ENCODE results near the gene PFKL.
"Not testable (repeated sequence)": the region's sequence is repeated elsewhere in the genome, so short reads cannot be mapped to it uniquely, and the experiment has no call there.

The PFKL gene

DNA sequence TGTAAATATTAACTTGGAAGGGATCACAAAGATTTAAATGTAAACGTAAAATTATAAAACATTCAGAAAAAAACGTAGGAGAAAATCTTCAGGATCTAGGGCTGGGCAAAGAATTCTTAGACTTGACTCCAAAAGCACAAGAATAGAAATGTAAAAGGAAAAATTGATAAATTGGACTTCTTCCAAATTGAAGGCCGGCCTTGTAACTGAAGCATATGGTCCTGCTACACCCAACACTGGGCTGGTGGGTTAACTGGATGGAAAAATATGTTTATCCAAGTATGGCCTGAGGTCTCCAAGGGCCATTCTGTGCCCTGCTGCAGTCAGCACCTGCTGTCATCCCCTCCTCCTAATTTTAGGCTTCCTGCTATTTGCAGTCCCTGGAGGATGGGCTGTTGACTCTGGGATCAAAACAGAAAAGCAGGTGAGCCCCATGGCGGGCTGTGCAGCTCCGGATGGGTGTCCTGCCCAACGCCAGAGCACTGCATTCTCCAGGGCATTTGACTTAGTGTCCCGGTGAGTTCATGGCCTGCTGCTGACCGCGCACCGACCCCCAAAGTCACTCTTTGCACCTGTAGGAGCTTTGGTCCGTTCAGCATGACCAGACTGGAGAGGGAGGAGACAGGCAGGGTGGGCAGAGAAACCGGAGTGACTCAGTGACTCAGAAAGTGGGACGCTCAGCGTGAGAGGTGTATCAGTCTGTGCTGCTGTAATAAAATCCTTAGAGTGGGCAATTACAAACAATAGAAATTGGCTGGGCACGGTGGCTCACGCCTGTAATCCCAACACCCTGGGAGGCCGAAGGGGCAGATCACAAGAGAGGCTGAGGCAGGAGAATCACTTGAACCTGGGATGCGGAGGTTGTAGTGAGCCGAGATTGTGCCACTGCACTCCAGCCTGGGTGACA, 20.2 kb upstream of the PFKL start:
- no peak for DNase-seq (ENCODE audit: low read depth in 2 of 2)

DNA sequence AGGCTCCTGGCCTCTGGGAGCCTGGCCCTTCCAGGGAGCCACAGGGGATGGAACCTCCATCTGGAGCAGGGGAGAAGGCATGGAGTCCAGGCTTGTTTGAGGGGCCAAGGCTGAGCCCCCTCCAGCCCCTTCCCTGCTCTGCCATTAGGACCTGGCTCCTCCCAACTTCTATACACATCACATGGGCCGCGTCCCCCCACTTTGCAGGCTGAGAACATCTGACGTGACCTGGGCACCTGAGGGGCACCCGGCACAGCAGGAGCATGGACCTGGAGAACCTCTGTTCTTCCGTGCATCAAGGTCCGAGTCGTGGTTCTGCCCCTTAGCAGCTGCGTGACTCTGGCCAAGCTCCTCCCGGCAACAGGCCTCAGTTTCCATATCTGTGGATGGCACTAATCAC, 18.1 kb upstream of the PFKL start:
- no peak for DNase-seq (ENCODE audit: low read depth in 2 of 2)

DNA sequence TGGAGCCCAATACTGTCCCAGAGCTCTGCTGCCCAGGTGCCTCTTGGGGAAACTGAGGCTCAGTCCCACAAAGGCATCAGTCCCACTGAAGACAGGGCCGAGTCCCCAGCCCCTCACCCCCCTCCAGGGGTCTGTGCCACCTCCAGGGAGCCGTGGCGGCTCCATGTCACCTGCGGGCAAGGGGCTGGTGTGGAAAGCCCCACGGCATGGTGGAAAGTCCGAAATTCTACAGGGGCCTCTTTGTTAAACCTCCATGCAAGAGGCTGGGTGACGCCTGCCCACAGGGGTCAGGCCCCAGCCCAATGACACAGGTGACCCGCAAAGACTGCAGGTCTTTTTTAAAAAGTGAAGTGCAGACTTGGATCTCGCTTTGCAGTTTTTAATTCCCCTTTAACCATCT, 17.5 kb upstream of the PFKL start:
- no peak for DNase-seq (ENCODE audit: low read depth in 2 of 2)

DNA sequence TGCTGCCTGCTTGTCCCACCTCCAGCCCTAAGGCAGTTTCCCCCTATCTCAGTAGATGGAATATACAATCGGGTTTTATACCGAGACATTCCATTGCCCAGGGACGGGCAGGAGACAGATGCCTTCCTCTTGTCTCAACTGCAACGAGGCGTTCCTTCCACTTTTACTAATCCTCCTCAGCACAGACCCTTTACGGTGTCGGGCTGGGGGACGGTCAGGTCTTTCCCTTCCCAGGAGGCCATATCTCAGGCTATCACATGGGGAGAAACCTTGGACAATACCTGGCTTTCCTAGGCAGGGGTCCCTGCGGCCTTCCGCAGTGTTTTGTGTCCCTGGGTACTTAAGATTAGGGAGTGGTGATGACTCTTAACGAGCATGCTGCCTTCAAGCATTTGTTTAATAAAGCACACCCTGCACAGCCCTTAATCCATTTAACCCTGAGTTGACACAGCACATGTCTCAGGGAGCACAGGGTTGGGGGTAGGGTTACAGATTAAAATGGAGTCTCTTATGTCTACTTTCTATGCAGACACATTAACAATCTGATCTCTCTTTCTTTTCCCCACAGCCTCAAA, 16.6 kb upstream of the PFKL start:
- DNase-seq (ENCODE audit: low read depth in 2 of 2) = not testable (repeated sequence)

DNA sequence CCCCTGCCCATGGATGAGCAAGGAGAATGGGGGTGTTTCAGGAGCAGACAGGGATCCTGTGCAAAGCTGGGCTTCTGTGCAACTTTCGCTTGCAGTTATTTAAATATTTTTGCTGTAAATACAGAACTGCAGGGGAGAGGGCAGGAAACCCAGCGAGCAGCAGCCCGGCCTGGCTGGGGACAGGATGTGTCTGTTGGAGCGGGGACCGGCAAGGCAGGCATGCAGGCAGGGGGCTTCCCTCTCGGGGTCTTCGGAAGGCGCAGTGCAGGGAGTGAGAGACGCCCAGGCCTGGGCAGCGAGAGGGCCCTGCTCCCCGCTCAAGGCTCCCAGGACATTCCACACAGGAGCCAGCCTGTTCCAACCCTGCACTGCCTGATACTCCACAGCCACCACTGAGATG, 15.9 kb upstream of the PFKL start:
- no peak for DNase-seq (ENCODE audit: low read depth in 2 of 2)

DNA sequence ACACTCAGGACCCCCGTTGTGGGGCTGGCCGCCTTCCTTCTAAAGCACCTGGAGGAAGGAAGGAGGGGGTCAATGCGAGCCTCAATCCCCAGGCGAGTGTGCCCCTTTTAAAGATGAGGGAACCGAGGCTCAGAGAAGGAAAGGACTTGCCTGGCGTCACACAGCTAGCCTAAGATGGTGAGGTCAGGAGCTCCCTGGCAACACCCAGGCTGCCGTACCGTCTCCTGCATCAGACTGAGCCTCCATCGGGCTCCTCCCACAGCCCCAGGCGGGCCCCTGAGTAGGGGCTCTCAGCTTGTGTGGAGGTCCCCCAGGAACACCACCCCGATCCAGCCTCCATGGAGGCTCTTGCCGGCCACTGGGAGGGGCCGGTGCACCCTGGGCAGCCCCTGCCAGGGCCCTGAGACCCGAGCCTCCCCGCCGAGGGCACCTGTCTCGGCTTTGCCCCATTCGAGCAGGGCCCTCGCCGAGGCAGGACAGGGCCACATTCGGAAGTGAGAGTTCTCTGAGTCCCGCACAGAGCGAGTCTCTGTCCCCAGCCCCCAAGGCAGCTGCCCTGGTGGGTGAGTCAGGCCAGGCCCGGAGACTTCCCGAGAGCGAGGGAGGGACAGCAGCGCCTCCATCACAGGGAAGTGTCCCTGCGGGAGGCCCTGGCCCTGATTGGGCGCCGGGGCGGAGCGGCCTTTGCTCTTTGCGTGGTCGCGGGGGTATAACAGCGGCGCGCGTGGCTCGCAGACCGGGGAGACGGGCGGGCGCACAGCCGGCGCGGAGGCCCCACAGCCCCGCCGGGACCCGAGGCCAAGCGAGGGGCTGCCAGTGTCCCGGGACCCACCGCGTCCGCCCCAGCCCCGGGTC, 14.5 kb upstream of the PFKL start, which contains the start of gene AIRE:
Gene AIRE (plus strand): TSS at position 739 of the 855 bp plus-strand sequence. CDS start 131 bp downstream, outside the sequence.
- no peak for DNase-seq (ENCODE audit: low read depth in 2 of 2)

DNA sequence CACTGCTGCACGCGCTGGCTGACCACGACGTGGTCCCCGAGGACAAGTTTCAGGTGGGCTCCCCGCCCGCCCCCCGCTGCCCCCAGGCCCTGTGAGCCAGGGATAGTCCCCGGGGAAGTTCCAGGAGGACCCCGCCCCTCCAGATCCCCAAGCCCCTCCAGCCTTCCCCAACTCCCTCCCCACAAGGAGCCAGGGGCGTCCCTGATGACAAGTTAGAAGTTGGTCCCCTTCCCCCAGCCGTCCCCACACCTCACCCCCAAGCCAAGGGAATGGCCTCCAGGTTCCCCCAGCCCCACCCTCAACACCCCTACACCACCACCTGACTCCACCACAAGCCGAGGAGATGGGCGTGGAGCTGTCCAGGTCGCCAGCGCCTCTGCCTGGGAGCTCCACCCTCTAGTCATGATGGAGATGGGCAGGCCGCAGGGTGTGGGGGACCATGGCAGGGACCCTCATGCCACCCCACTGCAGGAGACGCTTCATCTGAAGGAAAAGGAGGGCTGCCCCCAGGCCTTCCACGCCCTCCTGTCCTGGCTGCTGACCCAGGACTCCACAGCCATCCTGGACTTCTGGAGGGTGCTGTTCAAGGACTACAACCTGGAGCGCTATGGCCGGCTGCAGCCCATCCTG, 13.7 kb upstream of the PFKL start:
- no peak for DNase-seq (ENCODE audit: low read depth in 2 of 2)

DNA sequence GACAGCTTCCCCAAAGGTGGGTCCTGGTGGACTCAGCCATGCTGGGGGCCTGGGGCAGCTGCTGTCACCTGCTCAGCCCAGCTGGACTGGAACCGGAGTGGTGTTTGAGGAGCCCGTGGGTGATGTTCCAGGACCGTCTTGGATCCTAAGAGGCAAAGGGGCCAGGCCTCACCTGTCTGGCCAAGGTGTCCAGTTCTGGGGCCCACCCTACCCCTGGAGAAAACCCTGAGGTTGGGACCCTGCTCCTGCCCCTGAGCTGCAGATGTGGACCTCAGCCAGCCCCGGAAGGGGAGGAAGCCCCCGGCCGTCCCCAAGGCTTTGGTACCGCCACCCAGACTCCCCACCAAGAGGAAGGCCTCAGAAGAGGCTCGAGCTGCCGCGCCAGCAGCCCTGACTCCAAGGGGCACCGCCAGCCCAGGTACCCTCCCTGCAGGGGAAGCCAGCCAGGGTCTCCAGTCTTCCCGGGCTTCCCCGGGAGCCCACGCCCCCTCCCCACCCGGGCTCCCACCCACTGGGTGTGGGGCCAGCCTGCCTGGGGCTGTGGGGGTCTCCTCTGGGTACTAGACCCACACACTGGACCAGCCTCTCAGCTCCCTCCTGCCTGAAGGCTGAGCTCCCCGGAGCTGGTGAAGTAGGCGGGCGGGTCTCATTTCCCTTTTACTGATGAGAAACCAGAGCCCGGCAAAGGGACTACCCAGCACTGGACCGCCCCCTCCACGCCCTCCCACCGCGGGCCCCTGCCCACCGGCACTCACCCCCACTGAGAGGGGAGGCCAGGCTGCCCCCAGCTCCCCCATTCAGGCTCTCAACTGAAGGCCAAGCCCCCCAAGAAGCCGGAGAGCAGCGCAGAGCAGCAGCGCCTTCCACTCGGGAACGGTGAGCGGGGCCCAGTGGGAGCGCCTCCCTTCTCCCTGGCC, 12.9 kb upstream of the PFKL start:
- DNase-seq (ENCODE audit: low read depth in 2 of 2) = no peak

DNA sequence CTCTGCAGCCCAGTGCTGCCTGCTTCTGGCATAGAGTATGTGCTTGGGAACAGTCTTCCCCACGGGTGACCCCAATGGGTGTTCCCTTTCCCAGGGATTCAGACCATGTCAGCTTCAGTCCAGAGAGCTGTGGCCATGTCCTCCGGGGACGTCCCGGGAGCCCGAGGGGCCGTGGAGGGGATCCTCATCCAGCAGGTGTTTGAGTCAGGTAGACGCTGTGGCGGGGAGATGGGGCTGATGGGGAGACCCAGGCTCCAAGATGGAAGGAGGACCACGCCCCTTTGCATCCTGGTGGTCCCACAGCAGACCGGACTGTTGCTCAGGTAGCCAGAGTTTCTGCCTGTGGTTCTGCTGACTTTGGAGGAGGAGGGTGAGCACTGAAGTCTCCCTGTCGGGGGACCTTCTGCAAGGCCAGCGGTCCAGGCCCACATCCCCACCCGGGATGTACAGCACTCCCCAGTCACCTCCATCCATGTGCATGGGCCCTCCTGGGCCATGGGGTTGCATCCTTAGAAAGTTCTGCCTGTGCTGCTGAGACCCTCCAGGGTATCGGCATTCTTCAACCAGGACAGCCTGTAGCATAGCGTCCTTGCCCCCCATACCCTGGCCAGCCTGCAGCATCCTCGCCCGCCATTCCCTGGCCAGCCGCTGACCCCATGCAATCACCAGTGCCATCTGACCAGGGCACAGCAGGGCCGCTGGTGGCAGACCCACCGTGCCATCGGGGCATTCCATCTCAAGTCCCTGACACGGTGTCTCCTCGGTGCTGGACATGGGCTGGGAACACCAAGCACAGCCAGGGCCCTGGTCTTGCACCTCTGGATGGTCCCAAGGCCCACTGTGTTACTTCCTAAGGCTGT, 11.4 kb upstream of the PFKL start:
- no peak for DNase-seq (ENCODE audit: low read depth in 2 of 2)

DNA sequence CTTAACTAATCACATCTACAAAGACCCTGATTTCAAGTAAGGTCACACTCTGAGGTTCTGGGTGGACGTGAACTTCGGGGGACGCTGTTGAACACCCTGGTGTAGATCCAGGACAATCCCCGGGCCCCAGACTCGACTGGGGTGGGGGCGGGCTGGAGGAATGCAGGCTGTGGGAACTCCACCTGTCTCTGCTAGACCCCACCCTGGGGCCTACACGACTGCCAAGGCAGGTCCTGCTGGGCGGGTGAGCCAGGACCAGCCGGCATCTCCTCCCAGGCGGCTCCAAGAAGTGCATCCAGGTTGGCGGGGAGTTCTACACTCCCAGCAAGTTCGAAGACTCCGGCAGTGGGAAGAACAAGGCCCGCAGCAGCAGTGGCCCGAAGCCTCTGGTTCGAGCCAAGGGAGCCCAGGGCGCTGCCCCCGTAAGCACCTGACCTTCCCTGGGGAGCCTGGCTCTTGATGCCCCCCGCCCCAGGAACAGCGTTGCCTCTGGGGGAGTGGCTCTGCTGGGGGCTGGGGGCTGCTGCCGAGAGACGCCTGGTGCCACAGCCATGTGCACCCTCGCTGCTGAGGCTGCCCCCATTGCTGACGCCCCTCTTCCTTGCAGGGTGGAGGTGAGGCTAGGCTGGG, 10.4 kb upstream of the PFKL start:
- DNase-seq (ENCODE audit: low read depth in 2 of 2) = no peak

DNA sequence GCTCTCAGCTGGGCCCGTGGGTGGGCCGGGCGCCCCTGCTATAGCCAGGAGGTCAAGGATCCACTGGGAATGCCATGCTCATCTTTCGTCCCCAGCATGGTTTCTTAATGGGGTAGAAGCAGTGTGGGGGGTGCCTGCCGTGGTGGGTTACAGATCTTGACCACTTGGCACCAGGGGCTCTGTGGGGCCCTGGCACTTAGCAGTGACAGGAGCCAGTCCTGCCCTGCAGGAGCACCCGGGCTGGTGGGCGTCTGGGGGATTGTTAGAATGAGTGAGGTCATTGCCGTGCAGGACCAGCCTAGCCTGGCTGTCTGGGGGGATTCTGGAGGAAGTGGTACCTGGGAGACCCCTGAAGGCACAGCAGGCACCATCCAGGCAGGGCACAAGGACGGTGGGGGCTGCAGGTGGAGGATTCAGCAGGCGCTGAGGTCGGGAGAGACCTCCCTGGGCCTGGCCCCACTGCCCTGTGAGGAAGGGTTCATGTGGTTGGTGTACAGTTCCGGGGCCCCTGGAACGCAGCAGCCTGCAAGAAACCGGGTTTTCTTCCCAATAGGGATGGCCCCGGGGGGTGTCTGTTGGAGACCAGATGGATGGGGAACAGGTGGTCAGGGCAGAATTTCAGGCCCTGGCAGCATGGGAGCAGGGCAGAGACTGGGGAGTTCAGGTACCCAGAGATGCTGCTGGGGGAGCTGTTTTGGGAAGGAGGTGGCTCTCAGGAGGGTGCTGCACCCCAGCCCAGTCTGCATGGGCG, 9.4 kb upstream of the PFKL start:
- no peak for DNase-seq (ENCODE audit: low read depth in 2 of 2)

DNA sequence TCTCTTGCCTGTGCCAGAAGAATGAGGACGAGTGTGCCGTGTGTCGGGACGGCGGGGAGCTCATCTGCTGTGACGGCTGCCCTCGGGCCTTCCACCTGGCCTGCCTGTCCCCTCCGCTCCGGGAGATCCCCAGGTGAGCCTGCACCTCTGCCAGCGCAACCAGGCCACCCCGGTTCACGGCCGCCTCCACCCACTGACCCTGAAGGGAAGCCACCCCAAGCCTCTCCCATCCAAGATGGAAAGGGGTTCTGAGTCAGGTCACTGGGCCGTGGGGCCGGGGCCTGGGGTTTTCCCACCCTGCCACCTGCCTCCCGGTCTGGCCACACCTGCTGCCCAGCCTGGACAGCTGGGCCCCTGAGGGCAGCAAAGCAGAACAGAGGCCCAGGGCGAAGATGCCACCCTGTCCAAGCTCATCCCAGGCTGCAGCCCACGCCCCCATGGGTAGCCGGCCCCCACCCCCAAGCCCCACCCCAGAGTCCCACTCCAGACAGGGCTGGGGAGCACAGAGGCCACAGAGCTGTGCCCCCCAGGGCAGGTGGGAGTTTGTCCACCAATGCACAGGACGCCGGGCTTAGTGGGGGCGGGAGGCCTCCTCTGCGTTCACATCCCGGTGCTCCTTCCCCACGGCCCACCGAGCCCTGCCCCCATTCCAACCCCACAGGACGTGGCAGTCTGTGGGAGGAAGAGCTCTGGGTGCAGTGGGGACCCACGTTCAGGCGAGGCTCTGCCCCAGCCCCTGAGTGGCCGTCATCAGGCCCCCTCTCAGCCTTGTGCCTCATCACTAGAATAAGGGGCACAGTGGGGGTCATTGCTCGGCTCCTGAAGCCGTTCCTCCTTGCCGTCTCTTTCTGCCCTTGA, 8.5 kb upstream of the PFKL start:
- no peak for DNase-seq (ENCODE audit: low read depth in 2 of 2)

DNA sequence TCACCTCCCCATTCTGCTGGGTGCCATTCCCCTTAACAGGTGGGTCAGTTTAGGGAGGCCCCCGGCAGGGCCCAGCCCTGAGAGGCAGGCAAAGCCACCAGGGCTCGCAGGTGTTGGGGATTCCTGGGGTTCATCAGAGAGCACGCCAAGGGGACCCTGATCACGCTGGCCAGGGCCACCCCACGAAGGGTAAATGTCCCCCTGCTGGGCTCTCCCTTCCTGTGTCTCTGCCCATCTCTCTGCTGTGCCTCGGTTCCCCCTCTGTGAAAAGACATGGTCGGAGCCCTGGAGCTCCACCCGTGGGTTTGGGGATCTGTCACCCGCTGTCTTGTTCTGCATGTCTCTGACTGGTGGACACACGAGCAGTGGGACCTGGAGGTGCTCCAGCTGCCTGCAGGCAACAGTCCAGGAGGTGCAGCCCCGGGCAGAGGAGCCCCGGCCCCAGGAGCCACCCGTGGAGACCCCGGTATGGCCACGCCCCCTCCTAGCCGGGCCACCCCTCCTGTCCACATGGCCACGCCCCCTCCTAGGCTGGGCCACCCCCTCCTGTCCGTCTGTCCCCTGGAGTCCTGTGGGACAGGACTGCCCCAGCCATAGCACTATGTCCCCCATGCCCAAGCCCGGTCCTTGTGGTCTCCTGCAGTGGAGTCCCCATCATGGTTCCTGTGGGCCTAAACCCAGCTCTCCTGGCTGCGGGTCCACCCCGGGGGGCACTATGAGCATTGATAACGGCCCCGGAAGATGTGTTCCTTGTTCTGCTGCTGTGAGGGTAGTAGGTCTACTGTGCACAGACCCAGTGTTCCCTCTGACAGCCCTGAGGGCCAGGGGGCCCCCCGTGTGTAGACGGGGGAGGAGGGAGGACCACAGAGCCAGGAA, 7.7 kb upstream of the PFKL start:
- no peak for DNase-seq (ENCODE audit: low read depth in 2 of 2)

DNA sequence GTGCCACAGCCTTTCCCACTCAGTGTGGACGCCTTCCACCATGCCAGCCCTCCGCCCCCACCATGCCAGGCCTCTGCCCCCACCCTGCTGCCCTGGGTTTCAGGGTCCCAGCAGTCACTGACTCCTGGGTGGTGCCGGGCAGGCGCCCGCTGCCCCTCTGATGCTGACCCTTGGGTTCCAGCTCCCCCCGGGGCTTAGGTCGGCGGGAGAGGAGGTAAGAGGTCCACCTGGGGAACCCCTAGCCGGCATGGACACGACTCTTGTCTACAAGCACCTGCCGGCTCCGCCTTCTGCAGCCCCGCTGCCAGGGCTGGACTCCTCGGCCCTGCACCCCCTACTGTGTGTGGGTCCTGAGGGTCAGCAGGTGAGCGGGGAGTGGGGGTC, 7.0 kb upstream of the PFKL start:
- DNase-seq (ENCODE audit: low read depth in 2 of 2) = no peak

DNA sequence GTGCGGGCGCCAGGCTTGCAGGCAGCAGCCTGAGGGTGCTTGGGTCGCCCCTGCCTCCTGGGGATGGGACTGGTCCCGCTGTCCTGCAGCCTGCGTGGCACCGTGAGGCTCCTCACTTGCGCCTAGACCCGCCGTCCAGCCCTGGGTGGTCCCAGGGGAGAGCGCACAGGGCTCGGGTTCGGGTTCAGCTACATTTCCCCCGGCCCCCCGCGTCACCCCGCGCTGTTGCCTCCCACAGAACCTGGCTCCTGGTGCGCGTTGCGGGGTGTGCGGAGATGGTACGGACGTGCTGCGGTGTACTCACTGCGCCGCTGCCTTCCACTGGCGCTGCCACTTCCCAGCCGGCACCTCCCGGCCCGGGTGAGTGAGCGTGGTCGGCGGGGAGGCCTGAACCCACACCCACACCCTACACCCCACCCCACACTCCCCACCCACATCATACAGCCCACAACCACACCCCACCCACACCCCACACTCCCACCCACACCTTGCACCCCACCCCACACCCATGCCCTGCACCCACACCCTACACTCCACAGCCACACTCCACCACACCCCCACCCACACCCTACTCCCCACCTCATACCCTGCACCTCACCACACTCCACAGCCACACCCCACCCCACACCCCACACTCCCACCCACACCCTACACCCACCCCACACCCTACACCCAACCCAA, 6.2 kb upstream of the PFKL start:
- no peak for DNase-seq (ENCODE audit: low read depth in 2 of 2)

Measured in stimulated activated CD8-positive, alpha-beta memory T cell treated with anti-CD3 and anti-CD28 coated beads, Interleukin-2, amount 100 ng/mL, for 48 hours (primary cell).